ENCODE results near the gene FCGR2B. TPM values are rescaled to one million over a fixed set of nuclear protein-coding genes. Genes with fewer than 3 reads are reported as not detected.

FCGR2B gene
- total RNA-seq, 1 donor from 2014 or later: 31.9 TPM

DNA sequence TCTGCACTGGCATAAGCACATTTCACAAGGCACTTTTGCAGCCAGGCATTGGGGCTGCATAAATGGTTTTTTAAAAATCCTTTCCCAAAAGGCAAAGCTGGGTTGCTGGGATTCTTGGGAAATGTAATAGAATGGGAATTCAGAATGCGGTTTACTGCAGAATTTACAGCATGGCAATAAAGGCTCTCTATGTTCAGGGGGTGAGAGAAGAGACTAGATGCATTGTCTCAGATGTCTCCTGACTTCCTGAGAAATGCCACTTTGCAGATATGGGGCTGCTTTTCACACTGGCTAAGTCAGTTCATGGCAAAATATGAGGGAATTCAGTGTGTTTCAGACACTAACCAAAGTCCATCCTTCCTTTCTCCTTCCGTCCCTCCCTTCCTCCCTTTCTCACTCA, 13.5 kb downstream of the FCGR2B start:
- ATAC-seq (no peak), DNase-seq (no peak)
- Histone ChIP-seq H3K4me3 (no peak overlapping the region), H3K9me3 (no peaks in the 10 kb centered on the region), H3K4me1 (no peaks in the 10 kb centered on the region), H3K27me3 (ENCODE audit: low read depth) (peaks cover 5% of the 10 kb centered on the region), H3K27ac (no peak overlapping the region), H3K36me3 (no peaks in the 10 kb centered on the region)
- intact Hi-C loops (cut with DNase I): no loop called here
- TF ChIP-seq, protein P1, sequence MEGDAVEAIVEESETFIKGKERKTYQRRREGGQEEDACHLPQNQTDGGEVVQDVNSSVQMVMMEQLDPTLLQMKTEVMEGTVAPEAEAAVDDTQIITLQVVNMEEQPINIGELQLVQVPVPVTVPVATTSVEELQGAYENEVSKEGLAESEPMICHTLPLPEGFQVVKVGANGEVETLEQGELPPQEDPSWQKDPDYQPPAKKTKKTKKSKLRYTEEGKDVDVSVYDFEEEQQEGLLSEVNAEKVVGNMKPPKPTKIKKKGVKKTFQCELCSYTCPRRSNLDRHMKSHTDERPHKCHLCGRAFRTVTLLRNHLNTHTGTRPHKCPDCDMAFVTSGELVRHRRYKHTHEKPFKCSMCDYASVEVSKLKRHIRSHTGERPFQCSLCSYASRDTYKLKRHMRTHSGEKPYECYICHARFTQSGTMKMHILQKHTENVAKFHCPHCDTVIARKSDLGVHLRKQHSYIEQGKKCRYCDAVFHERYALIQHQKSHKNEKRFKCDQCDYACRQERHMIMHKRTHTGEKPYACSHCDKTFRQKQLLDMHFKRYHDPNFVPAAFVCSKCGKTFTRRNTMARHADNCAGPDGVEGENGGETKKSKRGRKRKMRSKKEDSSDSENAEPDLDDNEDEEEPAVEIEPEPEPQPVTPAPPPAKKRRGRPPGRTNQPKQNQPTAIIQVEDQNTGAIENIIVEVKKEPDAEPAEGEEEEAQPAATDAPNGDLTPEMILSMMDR (IDR thresholded peaks at IDR 0.05): no peak

DNA sequence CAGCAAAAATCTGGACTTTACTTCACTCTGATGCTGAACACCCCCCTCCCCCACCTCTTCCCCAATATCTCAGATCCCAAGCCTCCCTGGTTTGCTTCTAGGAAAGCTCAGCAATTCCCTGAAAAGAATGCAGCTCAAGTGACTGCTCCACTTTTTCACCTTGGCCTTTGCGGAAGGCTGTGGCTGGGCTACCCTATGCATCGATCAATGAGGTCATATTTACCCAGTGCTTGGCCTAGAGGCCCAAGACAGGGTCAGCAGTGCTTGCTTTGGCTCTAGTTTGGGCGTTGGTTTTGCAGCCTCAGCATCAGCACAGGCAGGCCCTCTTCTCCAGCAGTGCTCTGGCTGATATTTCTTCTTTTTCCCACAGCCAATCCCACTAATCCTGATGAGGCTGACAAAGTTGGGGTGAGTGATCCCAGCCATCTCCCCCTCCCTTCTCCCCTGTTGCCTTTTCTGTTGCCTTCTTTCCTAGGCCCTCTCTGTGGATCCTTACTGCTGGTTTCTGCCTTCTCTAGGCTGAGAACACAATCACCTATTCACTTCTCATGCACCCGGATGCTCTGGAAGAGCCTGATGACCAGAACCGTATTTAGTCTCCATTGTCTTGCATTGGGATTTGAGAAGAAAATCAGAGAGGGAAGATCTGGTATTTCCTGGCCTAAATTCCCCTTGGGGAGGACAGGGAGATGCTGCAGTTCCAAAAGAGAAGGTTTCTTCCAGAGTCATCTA, 14.2 kb downstream of the FCGR2B start:
- TF ChIP-seq, protein P1 (IDR thresholded peaks at IDR 0.05): no peak
- Histone ChIP-seq H3K9me3 (no peaks in the 10 kb centered on the region), H3K4me1 (no peaks in the 10 kb centered on the region), H3K27ac (no peak overlapping the region), H3K4me3 (no peak overlapping the region), H3K27me3 (ENCODE audit: low read depth) (peaks cover 5% of the 10 kb centered on the region), H3K36me3 (no peaks in the 10 kb centered on the region)
- ATAC-seq (no peak), DNase-seq (no peak)
- intact Hi-C loops (cut with DNase I): no loop called here

DNA sequence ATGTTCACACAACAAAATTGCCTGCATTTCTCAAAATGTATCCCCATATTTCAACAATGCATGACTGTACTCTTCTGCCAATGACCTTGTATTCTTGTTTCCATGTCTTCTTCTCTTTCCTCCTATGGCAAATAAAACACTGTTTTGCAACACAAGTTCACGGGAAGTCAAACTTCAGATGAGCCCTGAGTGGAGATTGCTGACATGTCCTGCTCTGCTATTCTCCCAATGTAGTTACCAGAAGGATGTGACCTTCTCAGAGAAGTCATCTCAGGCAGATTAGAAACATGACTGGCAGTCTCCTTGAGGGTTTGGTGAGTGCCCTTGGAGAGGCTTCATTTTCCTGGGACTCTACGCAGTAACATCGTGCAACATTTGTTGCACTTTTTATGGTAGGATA, 15.6 kb downstream of the FCGR2B start:
- Histone ChIP-seq H3K4me1 (no peaks in the 10 kb centered on the region), H3K36me3 (no peaks in the 10 kb centered on the region), H3K27ac (no peak overlapping the region), H3K9me3 (no peaks in the 10 kb centered on the region), H3K4me3 (no peak overlapping the region), H3K27me3 (ENCODE audit: low read depth) (peaks cover 5% of the 10 kb centered on the region)
- TF ChIP-seq, protein P1 (IDR thresholded peaks at IDR 0.05): no peak
- ATAC-seq (no peak), DNase-seq (no peak)
- intact Hi-C loops (cut with DNase I): no loop called here

DNA sequence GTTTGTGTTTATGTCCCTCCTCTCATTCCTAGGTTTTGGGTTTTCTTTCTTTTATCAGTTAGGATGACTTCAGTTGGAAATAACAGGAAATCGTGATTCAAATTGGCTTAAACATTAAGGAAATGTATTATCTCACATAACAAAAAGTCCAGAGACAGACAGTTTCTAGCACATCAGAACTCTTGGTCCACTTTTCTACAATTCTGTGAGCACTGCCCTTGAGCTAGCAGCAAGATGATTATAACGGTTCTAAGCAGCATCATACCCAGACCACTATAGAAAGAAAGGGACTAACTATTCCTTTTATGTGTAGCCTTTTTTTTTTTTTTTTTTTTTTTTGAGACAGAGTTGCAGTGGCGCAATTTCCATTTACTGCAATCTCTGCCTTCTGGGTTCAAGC, 18.9 kb downstream of the FCGR2B start:
- Histone ChIP-seq H3K4me1 (no peaks in the 10 kb centered on the region), H3K4me3 (no peak overlapping the region), H3K9me3 (no peaks in the 10 kb centered on the region), H3K36me3 (no peaks in the 10 kb centered on the region), H3K27ac (no peak overlapping the region), H3K27me3 (ENCODE audit: low read depth) (peaks cover 5% of the 10 kb centered on the region)
- ATAC-seq (no peak), DNase-seq (no peak)
- intact Hi-C loops (cut with DNase I): no loop called here
- TF ChIP-seq, protein P1 (IDR thresholded peaks at IDR 0.05): no peak

DNA sequence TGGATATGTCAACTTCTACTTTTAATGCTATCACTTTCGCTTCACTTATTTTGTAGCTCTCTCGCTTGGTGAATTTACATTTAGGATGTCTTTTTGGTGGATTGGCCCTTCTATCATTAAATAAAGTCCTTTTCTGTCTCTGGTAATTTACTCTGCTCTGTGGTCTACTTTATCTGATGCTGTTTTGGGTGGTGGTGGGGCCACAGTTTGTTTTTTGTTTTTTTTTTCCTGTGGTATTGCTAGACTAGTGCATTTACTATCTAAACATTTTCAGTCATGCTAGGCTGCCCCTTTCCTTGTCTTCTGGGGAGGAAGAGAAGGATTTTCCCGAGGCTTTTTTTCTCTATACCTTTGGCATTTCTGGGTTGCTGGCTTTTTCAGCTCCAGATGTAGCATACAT, 26.0 kb downstream of the FCGR2B start:
- intact Hi-C loops (cut with DNase I): no loop called here
- no peaks in the 10 kb centered on the region for H3K9me3 ChIP-seq
- H3K4me1 ChIP-seq: no peaks in the 10 kb centered on the region
- TF ChIP-seq, protein P1 (IDR thresholded peaks at IDR 0.05): no peak
- no peak for ATAC-seq
- H3K27ac ChIP-seq: no peak overlapping the region
- no peaks in the 10 kb centered on the region for H3K36me3 ChIP-seq
- no peak for DNase-seq
- H3K27me3 ChIP-seq (ENCODE audit: low read depth): peaks cover 7% of the 10 kb centered on the region
- no peak overlapping the region for H3K4me3 ChIP-seq
